SKM-1 treated with dmso at 0.1 percent for 144 hours (cell line): ENCODE data around the gene RAVER1.
"Not testable (repeated sequence)": the region's sequence is repeated elsewhere in the genome, so short reads cannot be mapped to it uniquely, and the experiment has no call there.

Source experiments
- DNase-seq: peaks from one replicate; lab custom pipeline; 2025; ENCODE audit not compliant: unreplicated experiment; lab: John Stamatoyannopoulos, UW

RAVER1 gene

DNA sequence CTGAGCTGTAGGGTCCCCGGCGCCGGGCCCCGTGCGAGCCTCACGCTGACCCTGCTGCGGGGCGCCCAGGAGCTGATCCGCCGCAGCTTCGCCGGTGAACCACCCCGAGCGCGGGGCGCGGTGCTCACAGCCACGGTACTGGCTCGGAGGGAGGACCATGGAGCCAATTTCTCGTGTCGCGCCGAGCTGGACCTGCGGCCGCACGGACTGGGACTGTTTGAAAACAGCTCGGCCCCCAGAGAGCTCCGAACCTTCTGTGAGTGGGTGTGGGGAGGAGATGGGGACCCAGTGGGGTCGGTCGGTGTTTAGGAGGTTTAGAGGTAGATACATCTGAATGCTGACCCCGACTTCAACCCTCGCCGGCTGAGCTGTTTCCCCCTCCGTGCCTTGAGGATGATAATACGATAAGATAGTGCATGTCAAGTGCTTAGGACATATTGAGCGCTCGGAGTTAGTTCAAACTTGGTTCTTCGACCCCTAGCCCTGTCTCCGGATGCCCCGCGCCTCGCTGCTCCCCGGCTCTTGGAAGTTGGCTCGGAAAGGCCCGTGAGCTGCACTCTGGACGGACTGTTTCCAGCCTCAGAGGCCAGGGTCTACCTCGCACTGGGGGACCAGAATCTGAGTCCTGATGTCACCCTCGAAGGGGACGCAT, 41.6 kb downstream of the RAVER1 start:
- no peak for DNase-seq

DNA sequence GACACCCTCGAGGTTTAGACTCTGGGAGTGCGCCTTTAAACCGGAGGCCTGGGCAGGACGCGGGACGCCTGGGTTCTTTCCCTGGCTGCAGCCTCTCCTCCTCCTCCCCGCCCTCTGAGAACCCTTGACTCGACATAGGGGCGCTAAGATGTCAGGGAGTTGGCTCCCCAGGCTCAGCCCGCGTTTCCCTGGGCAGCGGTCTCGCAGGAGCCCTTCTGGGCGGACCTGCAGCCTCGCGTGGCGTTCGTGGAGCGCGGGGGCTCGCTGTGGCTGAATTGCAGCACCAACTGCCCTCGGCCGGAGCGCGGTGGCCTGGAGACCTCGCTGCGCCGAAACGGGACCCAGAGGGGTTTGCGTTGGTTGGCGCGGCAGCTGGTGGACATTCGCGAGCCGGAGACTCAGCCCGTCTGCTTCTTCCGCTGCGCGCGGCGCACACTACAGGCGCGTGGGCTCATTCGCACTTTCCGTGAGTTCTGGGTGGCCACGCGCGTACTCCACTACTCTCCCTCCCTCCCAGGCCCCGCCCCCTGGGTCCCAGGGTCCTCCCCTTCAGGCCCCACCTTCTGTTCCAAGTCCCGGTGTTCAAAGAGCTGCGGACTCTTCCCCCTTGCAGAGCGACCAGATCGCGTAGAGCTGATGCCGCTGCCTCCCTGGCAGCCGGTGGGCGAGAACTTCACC, 42.3 kb downstream of the RAVER1 start:
- DNase-seq: no peak

DNA sequence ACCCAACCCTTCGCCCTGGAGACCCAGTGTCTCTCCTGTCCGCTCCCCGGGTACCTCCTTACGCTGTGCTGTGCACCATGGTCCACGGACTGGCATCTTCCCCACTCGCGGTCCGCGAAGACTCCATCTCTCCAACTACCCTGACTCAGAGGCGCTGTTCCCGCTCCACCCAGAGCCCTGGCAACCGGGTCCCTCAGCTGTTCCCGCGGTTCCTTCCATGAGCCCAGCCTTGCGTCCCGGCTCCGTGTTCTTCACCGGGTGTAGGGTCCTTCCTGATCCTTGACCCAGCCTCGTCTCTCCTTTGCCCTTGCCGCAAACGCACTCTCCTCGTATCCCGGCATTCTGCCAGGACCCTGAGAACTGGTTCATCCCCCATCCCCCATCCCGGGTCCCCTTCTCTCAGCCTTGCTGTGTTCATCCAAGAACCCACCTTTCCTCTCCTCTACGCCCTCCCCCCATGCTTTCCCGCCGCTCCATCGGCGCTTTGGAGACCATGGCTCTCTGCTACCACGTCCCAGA, 42.9 kb downstream of the RAVER1 start:
- no peak for DNase-seq

- peak; percentile 46 for DNase-seq
Measured at GRCh38 chr19:10289836-10290356, 43.4 kb downstream of the RAVER1 start, which contains the start of gene ICAM5. TSS of gene ICAM5 (plus strand) at chr19:10289952. CDS start at chr19:10290044, 92 bp downstream.

DNA sequence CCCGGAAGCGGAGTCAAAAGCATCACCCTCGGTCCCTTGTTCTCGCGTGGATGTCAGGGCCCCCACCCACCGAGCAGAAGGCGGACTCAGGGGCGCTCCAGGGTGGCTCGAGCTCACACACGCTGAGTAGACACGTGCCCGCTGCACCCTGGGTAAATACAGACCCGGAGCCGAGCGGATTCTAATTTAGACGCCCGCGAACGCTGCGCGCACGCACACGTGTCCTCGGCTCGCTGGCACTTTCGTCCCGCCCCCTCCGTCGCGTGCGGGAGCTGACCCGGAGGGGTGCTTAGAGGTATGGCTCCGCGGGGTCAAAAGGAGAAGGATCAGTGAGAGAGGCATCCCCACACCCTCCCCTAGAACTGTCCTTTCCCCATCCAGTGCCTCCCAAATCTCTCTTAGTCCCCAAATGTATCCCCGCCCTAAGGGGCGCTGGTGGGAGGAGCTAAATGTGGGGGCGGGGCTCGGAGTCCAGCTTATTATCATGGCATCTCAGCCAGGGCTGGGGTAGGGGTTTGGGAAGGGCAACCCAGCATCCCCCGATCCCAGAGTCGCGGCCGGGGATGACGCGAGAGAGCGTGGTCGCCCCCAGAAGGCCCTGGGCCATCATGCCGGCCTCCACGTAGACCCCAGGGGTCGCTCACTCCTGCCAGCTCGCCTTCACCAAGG, 44.0 kb downstream of the RAVER1 start:
- DNase-seq: peak; percentile 76

- no peak for DNase-seq
Measured at GRCh38 chr19:10288662-10289166, 44.6 kb downstream of the RAVER1 start.

- DNase-seq: peak; percentile 83
Measured at GRCh38 chr19:10286803-10287737, 46.3 kb downstream of the RAVER1 start, which contains the start of gene ICAM4. TSS of gene ICAM4 (plus strand) at chr19:10286955. CDS start at chr19:10287013, 58 bp downstream.

DNA sequence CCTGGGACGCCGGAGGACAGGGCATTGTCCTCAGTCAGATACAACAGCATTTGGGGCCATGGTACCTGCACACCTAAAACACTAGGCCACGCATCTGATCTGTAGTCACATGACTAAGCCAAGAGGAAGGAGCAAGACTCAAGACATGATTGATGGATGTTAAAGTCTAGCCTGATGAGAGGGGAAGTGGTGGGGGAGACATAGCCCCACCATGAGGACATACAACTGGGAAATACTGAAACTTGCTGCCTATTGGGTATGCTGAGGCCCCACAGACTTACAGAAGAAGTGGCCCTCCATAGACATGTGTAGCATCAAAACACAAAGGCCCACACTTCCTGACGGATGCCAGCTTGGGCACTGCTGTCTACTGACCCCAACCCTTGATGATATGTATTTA, 47.9 kb downstream of the RAVER1 start:
- no peak for DNase-seq

DNA sequence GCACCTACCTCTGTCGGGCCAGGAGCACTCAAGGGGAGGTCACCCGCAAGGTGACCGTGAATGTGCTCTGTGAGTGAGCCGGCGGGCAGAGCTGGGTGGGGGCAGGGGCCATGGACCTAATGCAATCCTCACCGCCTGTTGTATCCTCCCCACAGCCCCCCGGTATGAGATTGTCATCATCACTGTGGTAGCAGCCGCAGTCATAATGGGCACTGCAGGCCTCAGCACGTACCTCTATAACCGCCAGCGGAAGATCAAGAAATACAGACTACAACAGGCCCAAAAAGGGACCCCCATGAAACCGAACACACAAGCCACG, 48.4 kb downstream of the RAVER1 start:
- DNase-seq: no peak

DNA sequence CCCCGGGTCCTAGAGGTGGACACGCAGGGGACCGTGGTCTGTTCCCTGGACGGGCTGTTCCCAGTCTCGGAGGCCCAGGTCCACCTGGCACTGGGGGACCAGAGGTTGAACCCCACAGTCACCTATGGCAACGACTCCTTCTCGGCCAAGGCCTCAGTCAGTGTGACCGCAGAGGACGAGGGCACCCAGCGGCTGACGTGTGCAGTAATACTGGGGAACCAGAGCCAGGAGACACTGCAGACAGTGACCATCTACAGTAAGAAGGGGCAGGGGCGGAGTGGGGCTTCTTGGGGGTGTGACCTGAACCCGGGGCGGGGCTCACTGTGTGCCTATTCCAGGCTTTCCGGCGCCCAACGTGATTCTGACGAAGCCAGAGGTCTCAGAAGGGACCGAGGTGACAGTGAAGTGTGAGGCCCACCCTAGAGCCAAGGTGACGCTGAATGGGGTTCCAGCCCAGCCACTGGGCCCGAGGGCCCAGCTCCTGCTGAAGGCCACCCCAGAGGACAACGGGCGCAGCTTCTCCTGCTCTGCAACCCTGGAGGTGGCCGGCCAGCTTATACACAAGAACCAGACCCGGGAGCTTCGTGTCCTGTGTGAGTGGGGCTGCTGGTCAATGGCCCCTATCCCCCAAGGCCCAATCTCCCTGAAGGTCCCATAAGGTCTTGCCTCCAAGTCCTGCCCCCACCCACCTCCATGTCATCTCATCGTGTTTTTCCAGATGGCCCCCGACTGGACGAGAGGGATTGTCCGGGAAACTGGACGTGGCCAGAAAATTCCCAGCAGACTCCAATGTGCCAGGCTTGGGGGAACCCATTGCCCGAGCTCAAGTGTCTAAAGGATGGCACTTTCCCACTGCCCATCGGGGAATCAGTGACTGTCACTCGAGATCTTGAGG, 49.0 kb downstream of the RAVER1 start:
- no peak for DNase-seq

DNA sequence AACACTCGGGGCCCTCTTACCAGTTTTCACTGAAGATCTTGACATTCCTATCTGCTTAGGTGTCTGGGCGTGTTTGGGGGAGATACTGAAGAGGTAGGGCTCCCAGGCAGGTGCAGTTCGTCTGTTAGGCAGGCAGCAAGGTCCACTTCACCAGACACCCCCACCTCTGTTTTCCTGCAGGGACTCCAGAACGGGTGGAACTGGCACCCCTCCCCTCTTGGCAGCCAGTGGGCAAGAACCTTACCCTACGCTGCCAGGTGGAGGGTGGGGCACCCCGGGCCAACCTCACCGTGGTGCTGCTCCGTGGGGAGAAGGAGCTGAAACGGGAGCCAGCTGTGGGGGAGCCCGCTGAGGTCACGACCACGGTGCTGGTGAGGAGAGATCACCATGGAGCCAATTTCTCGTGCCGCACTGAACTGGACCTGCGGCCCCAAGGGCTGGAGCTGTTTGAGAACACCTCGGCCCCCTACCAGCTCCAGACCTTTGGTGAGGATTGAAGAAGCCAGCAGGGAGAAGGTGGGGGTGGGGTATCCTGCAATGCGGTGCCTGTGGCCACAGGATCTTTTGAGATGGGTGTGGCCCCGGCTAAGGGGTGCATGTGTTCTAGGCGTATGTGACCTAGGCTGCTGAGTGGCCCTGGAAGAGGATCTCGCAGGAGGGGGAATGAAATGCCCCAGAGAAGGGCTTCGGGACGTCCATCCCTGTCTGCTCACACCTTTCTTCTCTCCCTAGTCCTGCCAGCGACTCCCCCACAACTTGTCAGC, 49.8 kb downstream of the RAVER1 start:
- no peak for DNase-seq

- not testable (repeated sequence) for DNase-seq
Measured at GRCh38 chr19:10282043-10282442, 51.3 kb downstream of the RAVER1 start.

DNA sequence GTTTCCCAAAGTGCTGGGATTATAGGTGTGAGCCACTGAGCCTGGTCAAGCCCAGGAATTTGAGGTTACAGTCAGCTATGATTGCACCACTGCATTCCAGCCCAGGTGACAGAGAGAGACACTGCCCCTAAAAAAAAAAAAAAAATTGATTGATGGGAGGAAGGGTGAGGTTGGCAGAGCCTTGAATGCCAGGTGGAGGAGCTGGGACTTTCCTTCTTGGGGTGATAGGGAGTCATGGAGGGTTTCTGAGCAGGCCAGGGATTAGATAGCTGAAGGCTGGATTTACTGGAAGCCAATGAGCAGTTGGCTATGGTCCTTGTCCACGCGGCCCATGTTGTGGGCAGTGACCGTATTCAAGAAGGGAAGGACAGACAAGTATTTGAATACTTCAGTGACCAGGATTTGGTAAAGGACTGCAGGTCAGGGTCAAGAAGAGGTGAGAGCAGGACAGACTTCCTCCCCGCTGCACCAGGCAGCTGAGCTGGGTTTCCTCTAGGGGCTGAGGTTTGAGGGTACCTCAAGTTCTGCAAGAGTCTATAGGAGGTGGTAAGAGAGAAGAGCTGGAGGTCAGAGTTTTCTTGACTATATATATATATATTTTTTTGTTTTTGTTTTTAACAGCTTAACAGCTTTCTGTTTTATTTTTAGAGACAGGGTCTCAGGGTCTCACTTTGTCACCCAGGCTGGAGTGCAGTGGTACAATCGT, 53.4 kb downstream of the RAVER1 start:
- peak; percentile 61 for DNase-seq

- no peak for DNase-seq
Measured at GRCh38 chr19:10278935-10279334, 54.4 kb downstream of the RAVER1 start.

DNA sequence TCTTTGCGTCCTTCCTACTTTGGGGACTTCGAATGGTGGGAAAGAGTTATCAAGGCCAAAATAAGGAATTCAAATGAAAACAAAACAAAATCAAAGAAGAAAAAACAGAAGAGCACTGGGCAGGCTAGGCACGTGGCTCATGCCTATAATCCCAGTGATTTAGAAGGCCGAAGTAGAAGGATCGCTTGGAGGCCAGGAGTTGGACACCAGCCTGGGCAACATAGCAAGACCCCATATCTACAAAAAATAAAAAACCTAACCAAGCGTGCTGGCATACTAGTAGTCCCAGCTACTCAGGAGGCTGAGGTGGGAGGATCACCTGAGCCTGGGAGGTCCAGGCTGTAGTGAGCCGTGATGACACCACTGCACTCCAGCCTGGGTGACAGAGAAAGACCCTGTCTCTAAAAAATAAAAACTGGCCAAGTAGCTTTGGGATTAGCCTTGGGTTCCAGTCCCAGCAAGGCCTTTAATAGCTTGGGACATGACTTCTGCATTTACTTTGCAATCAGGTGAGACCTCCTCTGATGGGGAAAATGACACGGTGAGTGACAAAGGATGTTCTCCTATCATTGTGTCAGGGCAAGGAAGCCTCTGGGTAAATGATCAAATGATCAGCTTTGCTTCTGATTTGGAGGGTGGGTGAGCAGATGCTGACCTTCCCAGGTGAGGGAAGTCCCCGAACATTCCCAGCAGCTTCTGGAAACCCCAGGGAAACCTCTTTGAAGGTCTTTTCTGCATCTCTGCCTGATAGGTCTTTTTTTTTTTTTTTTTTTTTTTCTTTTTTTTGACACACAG, 55.3 kb downstream of the RAVER1 start:
- DNase-seq: no peak

DNA sequence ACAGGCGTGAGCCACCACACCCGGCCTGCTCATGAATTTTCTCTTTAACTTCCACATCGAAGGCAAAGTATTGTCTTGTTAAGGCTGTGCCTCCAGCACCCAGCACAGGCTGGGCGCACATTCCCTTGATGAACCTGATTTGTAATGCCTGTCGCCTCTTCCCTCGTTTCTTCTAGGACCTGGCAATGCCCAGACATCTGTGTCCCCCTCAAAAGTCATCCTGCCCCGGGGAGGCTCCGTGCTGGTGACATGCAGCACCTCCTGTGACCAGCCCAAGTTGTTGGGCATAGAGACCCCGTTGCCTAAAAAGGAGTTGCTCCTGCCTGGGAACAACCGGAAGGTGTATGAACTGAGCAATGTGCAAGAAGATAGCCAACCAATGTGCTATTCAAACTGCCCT, 58.7 kb downstream of the RAVER1 start:
- DNase-seq: no peak

GRCh38 chr19:10271543-10272086, 61.7 kb downstream of the RAVER1 start:
- no peak for DNase-seq
